HEK293 (cell line): ENCODE results near the gene SPACA5.

Experiments
- ATF2 ChIP-seq: fragments of 450-650 bp; formaldehyde crosslinking; IDR thresholded peaks from 2 replicates; pipeline ENCODE4 v1.5.1; 2016; ENCODE audit warnings: missing biosample characterization, missing genetic modification characterization, low read depth
- HIC1 ChIP-seq: fragments of 450-650 bp; formaldehyde crosslinking; IDR thresholded peaks from 2 replicates; pipeline ENCODE4 v1.5.1; 2016; ENCODE audit warnings: missing biosample characterization, missing genetic modification characterization
- IKZF3 ChIP-seq: fragments of 450-650 bp; IDR thresholded peaks from 2 replicates; pipeline ENCODE4 v1.5.0; 2018; ENCODE audit warnings: missing biosample characterization, mild to moderate bottlenecking, missing genetic modification characterization, moderate library complexity
- KLF16 ChIP-seq: fragments of 450-650 bp; formaldehyde crosslinking; IDR thresholded peaks from 2 replicates; pipeline ENCODE4 v1.5.1; 2017; ENCODE audit warnings: missing biosample characterization, missing genetic modification characterization
- PATZ1 ChIP-seq: fragments of 450-650 bp; formaldehyde crosslinking; IDR thresholded peaks from 2 replicates; pipeline ENCODE4 v1.5.1; 2016; ENCODE audit warnings: missing biosample characterization, missing genetic modification characterization
- PBX3 ChIP-seq: sonication (generic); formaldehyde crosslinking; IDR thresholded peaks from 2 replicates; pipeline ENCODE4 v1.8.1; 2022; ENCODE audit warnings: mild to moderate bottlenecking, moderate library complexity, missing genetic modification reagents
- PRDM1 ChIP-seq: fragments of 450-650 bp; formaldehyde crosslinking; IDR thresholded peaks from 2 replicates; pipeline ENCODE4; 2016; ENCODE audit warnings: missing biosample characterization, missing genetic modification characterization
- PRDM4 ChIP-seq: fragments of 450-650 bp; formaldehyde crosslinking; IDR thresholded peaks from 2 replicates; pipeline ENCODE4 v1.5.1; 2017; ENCODE audit warnings: missing biosample characterization, missing genetic modification characterization
- SP2 ChIP-seq: fragments of 450-650 bp; formaldehyde crosslinking; IDR thresholded peaks from 2 replicates; pipeline ENCODE4 v1.5.1; 2016; ENCODE audit warnings: missing biosample characterization, missing genetic modification characterization
- YY2 ChIP-seq: fragments of 450-650 bp; formaldehyde crosslinking; IDR thresholded peaks from 2 replicates; pipeline ENCODE4 v1.5.1; 2016; ENCODE audit warnings: missing biosample characterization, missing genetic modification characterization
- ZBTB48 ChIP-seq: fragments of 450-650 bp; formaldehyde crosslinking; IDR thresholded peaks from 2 replicates; pipeline ENCODE4 v1.5.1; 2016; ENCODE audit warnings: missing biosample characterization, missing genetic modification characterization
- ZBTB8A ChIP-seq: fragments of 450-650 bp; formaldehyde crosslinking; IDR thresholded peaks from 2 replicates; pipeline ENCODE4 v1.5.1; 2016; ENCODE audit warnings: missing biosample characterization, missing genetic modification characterization
- ZFP3 ChIP-seq: fragments of 450-650 bp; formaldehyde crosslinking; IDR thresholded peaks from 2 replicates; pipeline ENCODE4 v1.5.1; 2016; ENCODE audit warnings: low read depth, missing biosample characterization, missing genetic modification characterization
- ZFP41 ChIP-seq: fragments of 450-650 bp; formaldehyde crosslinking; IDR thresholded peaks from 2 replicates; pipeline ENCODE4 v1.5.1; 2016; ENCODE audit warnings: missing biosample characterization, missing genetic modification characterization, borderline replicate concordance
- ZNF18 ChIP-seq: fragments of 450-650 bp; formaldehyde crosslinking; IDR thresholded peaks from 2 replicates; pipeline ENCODE4 v1.5.1; 2016; ENCODE audit warnings: missing biosample characterization, missing genetic modification characterization
- ZNF24 ChIP-seq: fragments of 450-650 bp; formaldehyde crosslinking; IDR thresholded peaks from 2 replicates; pipeline ENCODE4 v1.5.1; 2016; ENCODE audit warnings: missing biosample characterization, missing genetic modification characterization
- ZNF354C ChIP-seq: fragments of 450-650 bp; formaldehyde crosslinking; IDR thresholded peaks from 2 replicates; pipeline ENCODE4 v1.5.1; 2016; ENCODE audit warnings: missing biosample characterization, missing genetic modification characterization, low read depth, borderline replicate concordance
- ZNF501 ChIP-seq: fragments of 450-650 bp; formaldehyde crosslinking; IDR thresholded peaks from 2 replicates; pipeline ENCODE4 v1.5.1; 2016; ENCODE audit warnings: missing biosample characterization, missing genetic modification characterization
- ZNF549 ChIP-seq: fragments of 450-650 bp; IDR thresholded peaks from 2 replicates; pipeline ENCODE4 v1.5.1; 2018; ENCODE audit warnings: missing biosample characterization, missing genetic modification characterization, mild to moderate bottlenecking, inconsistent platforms, moderate library complexity
- ZNF629 ChIP-seq: fragments of 450-650 bp; formaldehyde crosslinking; IDR thresholded peaks from 2 replicates; pipeline ENCODE4 v1.5.1; 2017; ENCODE audit warnings: missing biosample characterization, missing genetic modification characterization
- ZNF645 ChIP-seq: fragments of 450-650 bp; formaldehyde crosslinking; IDR thresholded peaks from 2 replicates; pipeline ENCODE4; 2016; ENCODE audit warnings: missing biosample characterization, missing genetic modification characterization
- ZNF658 ChIP-seq: fragments of 450-650 bp; formaldehyde crosslinking; IDR thresholded peaks from 2 replicates; pipeline ENCODE4; 2016; ENCODE audit warnings: missing biosample characterization, missing genetic modification characterization
- ZNF670 ChIP-seq: fragments of 450-650 bp; formaldehyde crosslinking; IDR thresholded peaks from 2 replicates; pipeline ENCODE4 v1.5.1; 2016; ENCODE audit warnings: missing biosample characterization, missing genetic modification characterization, low read depth
- ZSCAN5A ChIP-seq: fragments of 450-650 bp; formaldehyde crosslinking; IDR thresholded peaks from 2 replicates; pipeline ENCODE4 v1.5.1; 2016; ENCODE audit warnings: missing biosample characterization, missing genetic modification characterization

Gene SPACA5

GRCh38 chrX:48003758-48004457 lies 2.9 kb upstream of the SPACA5 start, which contains the start of gene ZNF182 (continued):
- peak; percentile 79; the same call in 1 of the 2 replicates for TF ChIP-seq HIC1 (tag by site-specific recombination)
- TF ChIP-seq PATZ1 (tag by site-specific recombination), result peak; percentile 78
- TF ChIP-seq ZNF24, result 0 out of 2 replicates have a peak, but pooled peaks have one; percentile 26
- no peak for TF ChIP-seq PBX3 (CRISPR knock-in tag)
- peak; percentile 99 for TF ChIP-seq ATF2
- peak; percentile 42; the same call in 1 of the 2 replicates for TF ChIP-seq ZBTB8A (tag by site-specific recombination)
- peak; percentile 34; the same call in 1 of the 2 replicates for TF ChIP-seq PRDM1 (tag by site-specific recombination)
- TF ChIP-seq IKZF3 (tag by site-specific recombination), result no peak
- TF ChIP-seq ZNF549, result no peak
- TF ChIP-seq ZNF18, result no peak
- peak; percentile 91; the same call in 1 of the 2 replicates for TF ChIP-seq ZBTB48 (tag by site-specific recombination)
- no peak for TF ChIP-seq YY2
- TF ChIP-seq SP2, result peak; percentile 64
- TF ChIP-seq ZNF629 (tag by site-specific recombination), result peak; percentile 93
- TF ChIP-seq ZNF354C (tag by site-specific recombination), result no peak
- TF ChIP-seq ZNF501 (tag by site-specific recombination), result peak; percentile 54; the same call in 1 of the 2 replicates
- no peak for TF ChIP-seq PRDM4 (tag by site-specific recombination)
- no peak for TF ChIP-seq ZFP41 (tag by site-specific recombination)
- TF ChIP-seq KLF16, result 0 out of 2 replicates have a peak, but pooled peaks have one; percentile 34
- TF ChIP-seq ZNF645, result no peak
- no peak for TF ChIP-seq ZNF670
- TF ChIP-seq ZFP3, result no peak
- no peak for TF ChIP-seq ZSCAN5A
- TF ChIP-seq ZNF658 (tag by site-specific recombination), result no peak
